Measurements from ENCODE around the gene DYSF. TPM values are rescaled to one million over a fixed set of nuclear protein-coding genes. Genes with fewer than 3 reads are reported as not detected.

Gene DYSF
- total and polyA plus RNA-seq, 2 donors (not counting 3 experiments of a cell fraction or from before 2014, with no cell fraction given), result 50.9 to 152 TPM

DNA sequence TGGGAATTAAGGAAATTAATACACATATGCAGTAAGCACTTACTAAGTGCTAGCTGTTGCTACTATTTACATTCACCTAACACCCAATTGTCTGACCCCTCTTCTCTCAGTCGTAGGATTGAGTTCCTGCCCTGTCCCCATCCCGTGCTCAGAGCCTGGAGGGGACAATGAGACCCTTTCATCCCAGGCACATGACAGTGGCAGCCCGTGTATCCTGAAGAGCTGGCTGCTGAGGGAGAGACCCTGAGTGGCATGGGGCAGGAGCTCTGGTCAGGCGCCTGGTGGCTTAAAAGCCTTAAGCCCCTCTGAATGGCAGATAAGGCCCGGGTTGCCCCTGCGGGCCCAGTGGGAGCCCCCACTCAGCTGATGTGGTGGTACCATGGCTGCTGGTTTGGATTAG lies 99.0 kb downstream of the DYSF start:
- Histone ChIP-seq H3K9me1 (replicated peaks; ENCODE audit: control insufficient read depth, extremely low read depth, insufficient read depth, low read length) (no peaks in the 10 kb centered on the region), H3K79me2 (ENCODE audit: control insufficient read depth, insufficient read depth, low read length) (no peaks in the 10 kb centered on the region), H2AFZ (ENCODE audit: low read depth, low read length) (no peak overlapping the region), H3K4me3 (replicated peaks in 1 of 3; ENCODE audit: insufficient read depth in 1 of 3, low read depth in 1 of 3, low read length in 3 of 3) (no peak overlapping the region), H3K9ac (replicated peaks; ENCODE audit: extremely low read depth, insufficient read depth, low read length) (no peak overlapping the region), H3K4me2 (ENCODE audit: insufficient read depth, low read length) (no peak overlapping the region), H3K4me1 (ENCODE audit: control insufficient read depth, extremely low read depth, insufficient read depth, low read length) (peaks cover 10% of the 10 kb centered on the region), H3K27me3 (ENCODE audit: control insufficient read depth in 2 of 2, insufficient read depth in 2 of 2, low read length in 2 of 2) (no peaks in the 10 kb centered on the region), H3K9me3 (replicated peaks; ENCODE audit: control insufficient read depth, insufficient read depth, low read length) (no peaks in the 10 kb centered on the region), H3K27ac (ENCODE audit: insufficient read depth, low read depth, low read length) (no peak overlapping the region), H4K20me1 (replicated peaks; ENCODE audit: control insufficient read depth, extremely low read depth, insufficient read depth, low read length) (no peaks in the 10 kb centered on the region), H3K36me3 (ENCODE audit: control insufficient read depth in 2 of 2, extremely low read depth in 1 of 2, insufficient read depth in 2 of 2, low read length in 2 of 2) (peaks cover 0 to 34% of the 10 kb centered on the region in 2 experiments)
- TF ChIP-seq FOS (IDR thresholded peaks at IDR 0.05; ENCODE audit: borderline replicate concordance, insufficient read depth, low read length) (no peak), CTCF (IDR thresholded peaks at IDR 0.05; ENCODE audit: extremely low read depth in 1 of 2, insufficient read depth in 1 of 2, low read depth in 1 of 2, low read length in 2 of 2) (no peak), EZH2 (IDR thresholded peaks at IDR 0.05; ENCODE audit: borderline replicate concordance, low read depth, low read length, severe bottlenecking) (no peak), MYC (IDR thresholded peaks at IDR 0.05; ENCODE audit: low read depth, low read length) (no peak), GATA2 (IDR thresholded peaks at IDR 0.05; ENCODE audit: insufficient read depth, insufficient read length, low read depth, low read length) (no peak), POLR2AphosphoS5 (IDR thresholded peaks at IDR 0.05; ENCODE audit: insufficient read depth, low read depth, low read length) (no peak), JUN (IDR thresholded peaks at IDR 0.05; ENCODE audit: borderline replicate concordance, insufficient read depth, insufficient read length, low read depth) (no peak), MAX (IDR thresholded peaks at IDR 0.05; ENCODE audit: insufficient read depth, insufficient read length) (no peak), POLR2A (IDR thresholded peaks at IDR 0.05; ENCODE audit: low read depth, low read length) (no peak)
- POLR2A ChIA-PET, result no interaction called here
- CTCF ChIA-PET, result interaction anchor here (0.9 to 2.4 kb wide), 6 partner anchors 22 to 600 kb away, joined by 3 to 15 read pairs (median 5); no protein-coding TSS in a partner anchor
- intact Hi-C loops (cut with micrococcal nuclease), result no loop called here
- DNase-seq (ENCODE audit: low read depth, low spot score), result no peak
- no peak for FAIRE-seq
- dilution Hi-C loops (cut with MboI; ENCODE audit: extremely low pct_ligation_motif_present, low sequenced_read_pairs), result no loop called here
- BruUV-seq (replicated peaks), result no TSS peak

Data from endothelial cell of umbilical vein (primary cell).